ENCODE results near the gene STK11.

DNA sequence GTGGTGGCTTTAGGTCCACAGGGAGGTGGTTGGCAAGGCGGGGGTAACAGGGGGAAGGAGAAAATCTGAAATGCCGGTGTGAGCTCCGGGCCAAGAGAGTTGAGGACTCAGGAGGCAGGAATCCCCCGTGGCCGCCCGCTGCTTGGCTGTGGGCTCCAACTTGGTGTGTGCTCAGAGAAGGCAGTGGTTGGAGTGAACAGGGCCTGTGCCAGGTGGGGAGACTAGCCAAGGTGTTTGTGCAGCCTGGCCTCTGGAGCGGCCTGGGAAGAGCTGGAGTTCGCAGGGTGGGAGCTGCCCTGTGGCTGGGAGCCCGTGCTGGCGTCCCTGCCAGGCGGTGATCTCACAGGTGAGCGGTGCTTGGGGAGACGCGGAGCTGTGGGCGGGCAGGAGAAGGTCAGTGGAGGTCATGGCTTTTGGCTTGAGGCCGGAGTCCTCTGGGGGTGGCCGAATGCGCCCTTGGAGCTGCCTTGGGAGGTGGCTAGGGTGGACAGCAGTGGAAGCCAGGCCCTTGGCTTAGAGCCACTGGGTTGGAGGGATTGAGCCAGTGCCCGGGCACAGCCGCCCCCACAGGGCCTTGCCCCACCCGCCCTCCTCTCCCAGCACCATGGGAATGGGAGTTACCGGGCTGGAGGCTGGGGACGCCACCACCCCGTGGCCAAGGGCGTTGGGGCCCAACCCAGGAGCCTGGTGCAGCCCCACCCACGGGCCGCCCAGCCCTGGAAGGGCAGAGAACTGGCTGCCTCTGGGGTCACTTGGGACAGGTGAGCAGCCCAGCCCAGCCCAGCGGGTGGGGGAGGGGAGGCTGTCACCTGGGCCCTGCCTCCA is 56.4 kb downstream of the STK11 start:
- TF ChIP-seq, protein P1, sequence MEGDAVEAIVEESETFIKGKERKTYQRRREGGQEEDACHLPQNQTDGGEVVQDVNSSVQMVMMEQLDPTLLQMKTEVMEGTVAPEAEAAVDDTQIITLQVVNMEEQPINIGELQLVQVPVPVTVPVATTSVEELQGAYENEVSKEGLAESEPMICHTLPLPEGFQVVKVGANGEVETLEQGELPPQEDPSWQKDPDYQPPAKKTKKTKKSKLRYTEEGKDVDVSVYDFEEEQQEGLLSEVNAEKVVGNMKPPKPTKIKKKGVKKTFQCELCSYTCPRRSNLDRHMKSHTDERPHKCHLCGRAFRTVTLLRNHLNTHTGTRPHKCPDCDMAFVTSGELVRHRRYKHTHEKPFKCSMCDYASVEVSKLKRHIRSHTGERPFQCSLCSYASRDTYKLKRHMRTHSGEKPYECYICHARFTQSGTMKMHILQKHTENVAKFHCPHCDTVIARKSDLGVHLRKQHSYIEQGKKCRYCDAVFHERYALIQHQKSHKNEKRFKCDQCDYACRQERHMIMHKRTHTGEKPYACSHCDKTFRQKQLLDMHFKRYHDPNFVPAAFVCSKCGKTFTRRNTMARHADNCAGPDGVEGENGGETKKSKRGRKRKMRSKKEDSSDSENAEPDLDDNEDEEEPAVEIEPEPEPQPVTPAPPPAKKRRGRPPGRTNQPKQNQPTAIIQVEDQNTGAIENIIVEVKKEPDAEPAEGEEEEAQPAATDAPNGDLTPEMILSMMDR (IDR thresholded peaks at IDR 0.05) = no peak
- no peak for TF ChIP-seq ZFX (IDR thresholded peaks at IDR 0.05; ENCODE audit: borderline replicate concordance)

Measured in 22Rv1 (cell line).